ENCODE data around the gene BCORL1. TPM values are rescaled to one million over a fixed set of nuclear protein-coding genes. Genes with fewer than 3 reads are reported as not detected.

BCORL1 gene
- total and polyA plus RNA-seq, 9 donors = 4.3 to 21.3 (median 16.6) TPM

DNA sequence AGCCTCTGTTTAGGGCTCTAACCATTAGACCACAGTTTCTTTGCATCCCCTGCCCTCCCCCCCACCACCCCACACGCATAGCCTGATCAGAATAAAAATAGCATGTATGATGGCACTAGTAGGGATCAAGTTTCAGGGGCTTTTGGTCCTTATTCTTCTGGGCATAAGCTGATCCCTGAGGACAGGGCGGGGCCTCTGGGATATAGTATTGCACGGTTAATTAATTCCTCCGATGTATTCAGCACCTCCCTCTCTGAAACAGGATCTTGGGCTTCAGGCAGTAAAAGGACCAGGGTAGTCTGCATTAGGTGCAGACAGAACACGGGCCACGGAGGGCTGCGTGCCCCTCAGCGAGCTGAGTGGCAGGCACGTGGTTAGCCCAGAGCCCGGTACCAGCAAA, 70.8 kb downstream of the BCORL1 start:
- peaks cover 30% of the 10 kb centered on the region for H3K4me1 ChIP-seq (ENCODE audit: control insufficient read depth, insufficient read depth, low read length)
- DNase-seq = no peak
- H3K9me3 ChIP-seq (replicated peaks; ENCODE audit: control insufficient read depth, low read depth, low read length) = peaks cover 6% of the 10 kb centered on the region
- no peak overlapping the region for H3K4me3 ChIP-seq (ENCODE audit: low read length)
- 69% methylated on average over 6 of the region's 10 CpGs for WGBS (ENCODE audit: insufficient coverage)
- H3K36me3 ChIP-seq (ENCODE audit: control insufficient read depth, insufficient read depth, low read length) = peaks cover 28% of the 10 kb centered on the region
- peaks cover 6% of the 10 kb centered on the region for H3K27me3 ChIP-seq (ENCODE audit: control insufficient read depth, insufficient read depth, low read length)
- H3K27ac ChIP-seq (ENCODE audit: low read length) = no peak overlapping the region

DNA sequence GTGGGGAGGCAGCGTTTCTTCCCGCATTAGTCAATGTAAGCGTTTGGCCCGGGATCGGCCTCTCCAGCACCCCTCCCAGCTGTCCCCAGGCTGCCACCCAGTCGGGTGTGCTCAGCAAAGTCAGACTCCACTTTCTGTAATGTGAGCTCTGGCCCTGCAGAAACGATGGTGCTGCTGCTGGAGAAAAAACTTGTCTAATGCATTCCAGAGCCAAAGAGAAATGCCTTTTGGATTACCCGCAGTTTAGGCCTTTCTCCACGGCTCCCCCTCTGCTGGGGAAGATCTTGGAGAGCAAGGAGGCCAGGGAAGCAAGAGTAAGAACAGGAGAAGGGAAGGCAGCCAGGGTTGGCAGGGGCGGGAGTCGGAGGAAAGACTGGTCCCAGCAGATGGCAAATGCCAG, 72.7 kb downstream of the BCORL1 start:
- peaks cover 23% of the 10 kb centered on the region for H3K36me3 ChIP-seq (ENCODE audit: control insufficient read depth, insufficient read depth, low read length)
- H3K4me1 ChIP-seq (ENCODE audit: control insufficient read depth, insufficient read depth, low read length) = peaks cover 34% of the 10 kb centered on the region
- DNase-seq = peak; percentile 85
- 30% methylated on average over 11 of the region's 11 CpGs for WGBS (ENCODE audit: insufficient coverage)
- no peaks in the 10 kb centered on the region for H3K9me3 ChIP-seq (replicated peaks; ENCODE audit: control insufficient read depth, low read depth, low read length)
- peak overlapping the region; percentile 80 for H3K27ac ChIP-seq (ENCODE audit: low read length)
- no peak overlapping the region for H3K4me3 ChIP-seq (ENCODE audit: low read length)
- H3K27me3 ChIP-seq (ENCODE audit: control insufficient read depth, insufficient read depth, low read length) = peaks cover 7% of the 10 kb centered on the region

- H3K27ac ChIP-seq (ENCODE audit: low read length) = peak overlapping the region; percentile 69
- H3K4me3 ChIP-seq (ENCODE audit: low read length) = no peak overlapping the region
- H3K36me3 ChIP-seq (ENCODE audit: control insufficient read depth, insufficient read depth, low read length) = peaks cover 19% of the 10 kb centered on the region
- no peaks in the 10 kb centered on the region for H3K9me3 ChIP-seq (replicated peaks; ENCODE audit: control insufficient read depth, low read depth, low read length)
- 72% methylated on average over 10 of the region's 18 CpGs for WGBS (ENCODE audit: insufficient coverage)
- no peak for DNase-seq
- peaks cover 7% of the 10 kb centered on the region for H3K27me3 ChIP-seq (ENCODE audit: control insufficient read depth, insufficient read depth, low read length)
- peaks cover 37% of the 10 kb centered on the region for H3K4me1 ChIP-seq (ENCODE audit: control insufficient read depth, insufficient read depth, low read length)
These were observed 73.5 kb downstream of the BCORL1 start for GRCh38 chrX:130055899-130056298.

DNA sequence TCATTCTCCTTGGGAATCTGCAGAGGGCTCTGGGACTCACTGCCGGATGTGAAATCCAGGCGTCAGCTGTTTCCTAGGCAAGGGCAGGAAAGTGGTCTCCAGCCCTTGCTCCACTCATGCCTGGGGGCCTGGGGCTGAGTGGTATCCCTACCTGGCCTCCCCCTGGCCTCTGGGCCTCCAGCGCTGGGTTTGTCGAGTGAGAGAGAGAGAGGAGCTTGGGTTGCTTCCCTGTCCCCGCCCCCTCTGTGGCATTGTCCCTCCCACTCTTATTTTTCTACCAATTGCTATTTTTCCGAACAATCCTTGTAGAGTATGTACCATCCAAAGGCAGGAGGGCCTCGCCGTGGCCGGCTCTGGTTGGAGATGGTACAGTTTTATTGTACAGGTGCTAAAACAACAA, 74.8 kb downstream of the BCORL1 start:
- DNase-seq = no peak
- peaks cover 7% of the 10 kb centered on the region for H3K27me3 ChIP-seq (ENCODE audit: control insufficient read depth, insufficient read depth, low read length)
- WGBS (ENCODE audit: insufficient coverage) = 40% methylated on average over 1 of the region's 9 CpGs

GRCh38 chrX:130058652-130059051, 76.2 kb downstream of the BCORL1 start:
- H3K9me3 ChIP-seq (replicated peaks; ENCODE audit: control insufficient read depth, low read depth, low read length) = no peaks in the 10 kb centered on the region
- WGBS (ENCODE audit: insufficient coverage) = 42% methylated on average over 5 of the region's 7 CpGs
- H3K27me3 ChIP-seq (ENCODE audit: control insufficient read depth, insufficient read depth, low read length) = peaks cover 7% of the 10 kb centered on the region
- H3K27ac ChIP-seq (ENCODE audit: low read length) = no peak overlapping the region
- peaks cover 8% of the 10 kb centered on the region for H3K36me3 ChIP-seq (ENCODE audit: control insufficient read depth, insufficient read depth, low read length)
- no peak for DNase-seq
- H3K4me3 ChIP-seq (ENCODE audit: low read length) = no peak overlapping the region
- H3K4me1 ChIP-seq (ENCODE audit: control insufficient read depth, insufficient read depth, low read length) = peaks cover 33% of the 10 kb centered on the region

More for the DNA sequence above, 74.8 kb downstream of the BCORL1 start:
- H3K27ac ChIP-seq (ENCODE audit: low read length) = no peak overlapping the region
- no peak overlapping the region for H3K4me3 ChIP-seq (ENCODE audit: low read length)
- H3K9me3 ChIP-seq (replicated peaks; ENCODE audit: control insufficient read depth, low read depth, low read length) = no peaks in the 10 kb centered on the region
- H3K4me1 ChIP-seq (ENCODE audit: control insufficient read depth, insufficient read depth, low read length) = peaks cover 38% of the 10 kb centered on the region
- H3K36me3 ChIP-seq (ENCODE audit: control insufficient read depth, insufficient read depth, low read length) = peaks cover 12% of the 10 kb centered on the region

DNA sequence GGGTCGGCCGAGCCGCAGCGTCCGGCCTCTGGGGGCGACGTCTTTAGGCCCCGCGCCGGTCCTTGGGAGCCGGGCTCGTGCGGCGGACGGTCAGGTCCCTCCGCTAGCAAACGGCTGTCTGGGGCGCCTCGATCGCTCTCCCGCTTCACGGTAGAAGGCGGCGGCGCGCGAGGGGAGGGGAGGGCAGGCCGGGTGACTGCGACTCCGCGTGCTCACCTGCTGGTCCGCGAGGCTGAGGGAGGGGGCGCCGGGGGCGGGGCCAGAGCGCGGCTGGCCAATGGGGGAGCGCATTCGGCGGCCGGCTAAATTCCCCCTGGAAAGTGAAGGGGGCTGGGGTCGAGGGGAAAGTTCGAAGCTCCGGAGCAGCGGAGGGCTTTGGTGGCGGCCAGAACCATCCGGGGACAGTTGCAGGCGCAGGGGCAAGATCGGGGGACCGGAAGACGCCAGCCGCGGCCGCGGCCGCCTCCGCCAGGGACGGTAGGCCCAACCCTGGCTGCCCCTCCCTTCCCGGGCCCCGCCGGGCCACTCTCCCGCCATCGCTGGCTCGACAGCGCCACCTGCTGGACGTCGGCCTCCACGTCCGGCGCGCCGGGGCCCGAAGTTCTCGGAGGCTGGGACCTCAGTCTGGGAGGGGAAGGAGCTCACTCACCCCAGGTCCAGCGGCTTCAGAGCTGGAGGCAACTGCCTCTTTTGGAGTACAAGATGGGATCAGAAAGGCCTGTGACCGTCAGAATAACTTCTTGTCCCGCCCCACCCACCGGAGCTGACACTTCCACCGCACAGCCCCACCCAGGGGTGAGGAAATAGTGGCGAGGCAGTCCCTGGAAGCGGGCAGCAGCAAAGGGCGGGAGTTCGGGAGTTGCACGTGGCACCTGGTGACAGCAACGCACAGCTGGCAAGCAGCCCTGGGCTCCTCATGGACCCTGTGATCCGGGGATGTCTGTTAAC, 78.0 kb downstream of the BCORL1 start:
- Histone ChIP-seq H3K27me3 (ENCODE audit: control insufficient read depth, insufficient read depth, low read length) (peaks cover 4% of the 10 kb centered on the region), H3K4me1 (ENCODE audit: control insufficient read depth, insufficient read depth, low read length) (peaks cover 22% of the 10 kb centered on the region), H3K4me3 (ENCODE audit: low read length) (peak overlapping the region; percentile 50), H3K36me3 (ENCODE audit: control insufficient read depth, insufficient read depth, low read length) (peaks cover 7% of the 10 kb centered on the region), H3K27ac (ENCODE audit: low read length) (peak overlapping the region; percentile 65), H3K9me3 (replicated peaks; ENCODE audit: control insufficient read depth, low read depth, low read length) (no peaks in the 10 kb centered on the region)
- WGBS (ENCODE audit: insufficient coverage) = 25% methylated on average over 80 of the region's 87 CpGs
- peak; percentile 80 for DNase-seq

GRCh38 chrX:130066975-130067615, 84.7 kb downstream of the BCORL1 start:
- Histone ChIP-seq H3K4me3 (ENCODE audit: low read length) (no peak overlapping the region), H3K27me3 (ENCODE audit: control insufficient read depth, insufficient read depth, low read length) (no peaks in the 10 kb centered on the region), H3K27ac (ENCODE audit: low read length) (no peak overlapping the region), H3K4me1 (ENCODE audit: control insufficient read depth, insufficient read depth, low read length) (no peaks in the 10 kb centered on the region), H3K9me3 (replicated peaks; ENCODE audit: control insufficient read depth, low read depth, low read length) (no peaks in the 10 kb centered on the region), H3K36me3 (ENCODE audit: control insufficient read depth, insufficient read depth, low read length) (peaks cover 27% of the 10 kb centered on the region)
- no peak for DNase-seq
- 80% methylated on average over 15 of the region's 15 CpGs for WGBS (ENCODE audit: insufficient coverage)

DNA sequence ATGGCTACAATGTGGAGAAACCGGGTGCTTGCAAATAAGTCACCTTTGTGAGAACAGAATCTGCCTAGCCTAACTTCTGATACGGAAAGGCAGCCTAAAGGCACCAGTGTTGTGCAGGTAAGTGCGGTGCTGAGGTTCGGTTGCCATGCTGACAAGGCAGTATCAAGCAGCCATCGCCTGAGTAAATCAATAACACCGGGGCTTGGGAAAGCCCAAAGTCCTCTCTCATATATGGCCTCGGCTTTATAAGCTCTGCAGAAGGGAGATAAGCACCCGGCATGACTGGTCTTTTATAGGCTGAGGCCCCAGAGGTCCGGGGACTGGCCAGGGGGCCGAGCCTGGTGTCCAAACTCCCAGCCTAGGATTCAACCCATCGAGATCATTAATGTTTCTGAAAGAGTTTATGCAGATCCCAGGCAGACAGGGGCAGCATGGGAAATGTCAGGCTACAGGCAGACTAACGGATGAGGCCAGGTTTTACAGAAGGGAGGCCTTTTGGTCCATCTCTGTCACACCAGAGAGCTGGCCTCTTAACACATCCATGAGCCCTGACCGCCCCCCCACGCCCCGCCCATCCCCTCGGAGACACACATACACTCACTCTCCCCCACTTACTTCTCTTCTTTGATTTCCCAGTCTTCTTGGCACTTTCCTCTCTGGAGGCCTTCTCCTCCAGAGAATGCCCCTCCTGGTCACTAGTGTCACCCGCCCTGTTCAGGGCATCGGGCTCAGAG, 89.3 kb downstream of the BCORL1 start:
- Histone ChIP-seq H3K9me3 (replicated peaks; ENCODE audit: control insufficient read depth, low read depth, low read length) (no peaks in the 10 kb centered on the region), H3K4me3 (ENCODE audit: low read length) (no peak overlapping the region), H3K27ac (ENCODE audit: low read length) (no peak overlapping the region), H3K36me3 (ENCODE audit: control insufficient read depth, insufficient read depth, low read length) (peaks cover 28% of the 10 kb centered on the region), H3K27me3 (ENCODE audit: control insufficient read depth, insufficient read depth, low read length) (peaks cover 6% of the 10 kb centered on the region), H3K4me1 (ENCODE audit: control insufficient read depth, insufficient read depth, low read length) (no peaks in the 10 kb centered on the region)
- DNase-seq = no peak
- WGBS (ENCODE audit: insufficient coverage) = 67% methylated on average over 12 of the region's 18 CpGs

DNA sequence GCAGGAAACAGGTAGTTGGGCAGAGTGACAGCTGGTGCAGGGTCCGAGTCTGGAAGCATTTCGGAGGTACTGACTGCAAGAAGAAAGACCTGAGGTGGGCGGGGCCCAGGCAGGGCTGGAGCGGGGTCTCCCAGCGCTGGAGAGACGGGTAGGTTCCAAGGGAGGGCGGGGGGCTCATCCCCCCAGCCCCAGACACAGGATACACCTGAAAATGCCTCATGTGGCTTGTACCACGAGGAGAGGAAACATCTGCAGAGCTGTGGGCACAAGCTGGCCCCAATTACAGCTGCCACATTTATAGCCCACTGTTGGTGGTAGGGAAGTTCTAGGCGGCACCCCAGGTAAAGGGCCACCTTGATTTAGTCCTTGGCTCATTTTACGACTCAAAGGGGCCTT, 89.9 kb downstream of the BCORL1 start:
- Histone ChIP-seq H3K27ac (ENCODE audit: low read length) (no peak overlapping the region), H3K36me3 (ENCODE audit: control insufficient read depth, insufficient read depth, low read length) (peaks cover 23% of the 10 kb centered on the region), H3K27me3 (ENCODE audit: control insufficient read depth, insufficient read depth, low read length) (peaks cover 6% of the 10 kb centered on the region), H3K4me3 (ENCODE audit: low read length) (no peak overlapping the region), H3K9me3 (replicated peaks; ENCODE audit: control insufficient read depth, low read depth, low read length) (no peaks in the 10 kb centered on the region), H3K4me1 (ENCODE audit: control insufficient read depth, insufficient read depth, low read length) (no peaks in the 10 kb centered on the region)
- 70% methylated on average over 7 of the region's 10 CpGs for WGBS (ENCODE audit: insufficient coverage)
- DNase-seq = no peak

GRCh38 chrX:130075777-130076176, 93.3 kb downstream of the BCORL1 start:
- Histone ChIP-seq H3K4me3 (ENCODE audit: low read length) (no peak overlapping the region), H3K9me3 (replicated peaks; ENCODE audit: control insufficient read depth, low read depth, low read length) (no peaks in the 10 kb centered on the region), H3K27me3 (ENCODE audit: control insufficient read depth, insufficient read depth, low read length) (peaks cover 6% of the 10 kb centered on the region), H3K4me1 (ENCODE audit: control insufficient read depth, insufficient read depth, low read length) (no peaks in the 10 kb centered on the region), H3K27ac (ENCODE audit: low read length) (no peak overlapping the region), H3K36me3 (ENCODE audit: control insufficient read depth, insufficient read depth, low read length) (peaks cover 14% of the 10 kb centered on the region)
- 83% methylated on average over 3 of the region's 4 CpGs for WGBS (ENCODE audit: insufficient coverage)
- DNase-seq = no peak

Data from muscle of leg (tissue), 11 donors.